HepG2 (cell line): Measurements from ENCODE around the gene TGDS.

Experiments used
- FOXK2 ChIP-seq: fragments of 450-650 bp; IDR thresholded peaks from 2 replicates; pipeline ENCODE4 v1.6.1; 2016
- HHEX ChIP-seq: IDR thresholded peaks from 2 replicates; pipeline ENCODE4 v1.6.1; 2016; ENCODE audit warnings: control low read depth
- KDM5B ChIP-seq: sonication (generic); formaldehyde crosslinking; IDR thresholded peaks from 2 replicates; pipeline ENCODE4 v1.4.0; 2020; ENCODE audit warnings: missing genetic modification reagents, mild to moderate bottlenecking, borderline replicate concordance
- SAP130 ChIP-seq: IDR thresholded peaks from 2 replicates; pipeline ENCODE4 v1.6.1; 2016; ENCODE audit warnings: low read depth
- SP2 ChIP-seq: sonication (generic); formaldehyde crosslinking; IDR thresholded peaks from 2 replicates; pipeline ENCODE4 v1.5.1; 2020; ENCODE audit warnings: mild to moderate bottlenecking, missing genetic modification reagents
- ZNF143 ChIP-seq: sonication (generic); formaldehyde crosslinking; IDR thresholded peaks from 2 replicates; pipeline ENCODE4 v1.4.0; 2020; ENCODE audit warnings: missing genetic modification reagents
- ZNF558 ChIP-seq: sonication (generic); formaldehyde crosslinking; IDR thresholded peaks from 2 replicates; pipeline ENCODE4 v1.9.0; 2022; ENCODE audit warnings: mild to moderate bottlenecking, missing genetic modification reagents, borderline replicate concordance
- TF ChIP-seq, protein P1 (sequence below), 2 experiments: sonication (generic) in 1 of 2; formaldehyde crosslinking in 1 of 2; IDR thresholded peaks; 2 replicates each; pipeline versions ENCODE4 v1.4.0 to v1.6.1; 2018 to 2020; ENCODE audit warnings: missing genetic modification reagents in 2 of 2, borderline replicate concordance in 1 of 2, low read depth in 1 of 2, mild to moderate bottlenecking in 1 of 2, missing biosample characterization in 1 of 2

DNA sequence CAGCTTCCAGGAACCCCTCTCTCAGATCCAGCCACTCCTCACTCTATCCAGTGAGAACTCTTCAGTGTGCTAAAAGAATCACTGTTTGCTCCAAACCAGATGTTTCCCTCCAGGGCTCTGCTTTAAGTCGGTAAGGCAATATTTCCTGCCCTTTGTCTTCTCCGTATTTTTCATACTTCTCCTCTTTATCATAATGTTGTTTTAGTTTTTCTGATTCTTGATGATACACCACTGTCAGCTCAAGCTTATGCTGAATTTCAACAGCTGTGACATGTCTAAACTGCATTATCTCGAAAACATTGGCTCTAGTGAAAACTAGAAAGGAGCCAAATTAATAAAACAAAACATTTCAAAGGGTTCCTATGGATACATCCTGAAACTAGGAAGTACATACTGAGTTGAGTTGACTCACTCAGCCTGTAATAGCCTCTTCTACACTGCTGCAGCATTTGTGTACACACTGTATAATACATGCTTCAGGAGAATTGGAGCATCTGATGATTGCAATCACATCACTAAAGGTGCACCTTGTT, 45.5 kb upstream of the TGDS start:
- TF ChIP-seq, protein P1, sequence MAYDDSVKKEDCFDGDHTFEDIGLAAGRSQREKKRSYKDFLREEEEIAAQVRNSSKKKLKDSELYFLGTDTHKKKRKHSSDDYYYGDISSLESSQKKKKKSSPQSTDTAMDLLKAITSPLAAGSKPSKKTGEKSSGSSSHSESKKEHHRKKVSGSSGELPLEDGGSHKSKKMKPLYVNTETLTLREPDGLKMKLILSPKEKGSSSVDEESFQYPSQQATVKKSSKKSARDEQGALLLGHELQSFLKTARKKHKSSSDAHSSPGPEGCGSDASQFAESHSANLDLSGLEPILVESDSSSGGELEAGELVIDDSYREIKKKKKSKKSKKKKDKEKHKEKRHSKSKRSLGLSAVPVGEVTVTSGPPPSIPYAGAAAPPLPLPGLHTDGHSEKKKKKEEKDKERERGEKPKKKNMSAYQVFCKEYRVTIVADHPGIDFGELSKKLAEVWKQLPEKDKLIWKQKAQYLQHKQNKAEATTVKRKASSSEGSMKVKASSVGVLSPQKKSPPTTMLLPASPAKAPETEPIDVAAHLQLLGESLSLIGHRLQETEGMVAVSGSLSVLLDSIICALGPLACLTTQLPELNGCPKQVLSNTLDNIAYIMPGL (CRISPR knock-in tag; IDR thresholded peaks at IDR 0.05; ENCODE audit: borderline replicate concordance in 1 of 2, low read depth in 1 of 2), result no peak
- TF ChIP-seq FOXK2 (no peak), SP2 (CRISPR knock-in tag) (no peak), ZNF558 (CRISPR knock-in tag) (no peak), ZNF143 (CRISPR knock-in tag) (no peak), SAP130 (CRISPR knock-in tag) (no peak), HHEX (no peak), KDM5B (CRISPR knock-in tag) (no peak)
